ENCODE results near the gene UBE2M.

DNA sequence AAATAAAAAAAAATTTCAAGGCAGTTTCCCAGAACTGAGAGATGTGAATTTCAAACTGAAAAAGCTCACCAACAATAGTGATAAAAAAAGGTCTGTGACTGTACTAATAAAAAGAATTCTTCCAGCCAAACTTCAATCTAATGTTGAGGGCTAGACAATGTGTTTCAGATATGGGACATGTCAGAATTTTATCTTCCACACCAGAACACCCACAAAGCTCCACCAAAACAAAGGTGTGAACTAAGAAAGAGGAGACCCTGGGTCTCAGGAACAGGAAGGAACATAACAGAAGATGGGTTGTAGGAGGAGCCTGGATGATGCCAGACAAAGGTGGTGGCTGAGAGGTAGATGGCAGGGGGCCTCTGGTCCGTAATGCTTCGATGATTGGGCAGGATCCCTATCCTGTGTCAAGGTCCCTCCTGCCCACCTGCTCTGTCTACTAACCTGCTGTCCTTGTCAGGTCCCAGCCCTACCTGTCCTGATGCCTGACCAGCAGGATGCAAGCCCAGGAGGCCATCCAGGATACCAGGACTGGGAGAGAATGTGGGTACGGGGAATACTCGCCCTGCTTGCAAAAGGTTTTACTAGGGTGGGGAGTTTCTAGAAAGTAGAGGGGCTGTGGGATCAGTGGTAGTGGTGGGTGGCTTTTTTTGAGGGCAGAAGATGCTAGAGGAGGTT lies 10.2 kb upstream of the UBE2M start:
- TF ChIP-seq, protein P1, sequence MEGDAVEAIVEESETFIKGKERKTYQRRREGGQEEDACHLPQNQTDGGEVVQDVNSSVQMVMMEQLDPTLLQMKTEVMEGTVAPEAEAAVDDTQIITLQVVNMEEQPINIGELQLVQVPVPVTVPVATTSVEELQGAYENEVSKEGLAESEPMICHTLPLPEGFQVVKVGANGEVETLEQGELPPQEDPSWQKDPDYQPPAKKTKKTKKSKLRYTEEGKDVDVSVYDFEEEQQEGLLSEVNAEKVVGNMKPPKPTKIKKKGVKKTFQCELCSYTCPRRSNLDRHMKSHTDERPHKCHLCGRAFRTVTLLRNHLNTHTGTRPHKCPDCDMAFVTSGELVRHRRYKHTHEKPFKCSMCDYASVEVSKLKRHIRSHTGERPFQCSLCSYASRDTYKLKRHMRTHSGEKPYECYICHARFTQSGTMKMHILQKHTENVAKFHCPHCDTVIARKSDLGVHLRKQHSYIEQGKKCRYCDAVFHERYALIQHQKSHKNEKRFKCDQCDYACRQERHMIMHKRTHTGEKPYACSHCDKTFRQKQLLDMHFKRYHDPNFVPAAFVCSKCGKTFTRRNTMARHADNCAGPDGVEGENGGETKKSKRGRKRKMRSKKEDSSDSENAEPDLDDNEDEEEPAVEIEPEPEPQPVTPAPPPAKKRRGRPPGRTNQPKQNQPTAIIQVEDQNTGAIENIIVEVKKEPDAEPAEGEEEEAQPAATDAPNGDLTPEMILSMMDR (IDR thresholded peaks at IDR 0.05; ENCODE audit: poor library complexity, severe bottlenecking): no peak
- TF ChIP-seq, protein P2, sequence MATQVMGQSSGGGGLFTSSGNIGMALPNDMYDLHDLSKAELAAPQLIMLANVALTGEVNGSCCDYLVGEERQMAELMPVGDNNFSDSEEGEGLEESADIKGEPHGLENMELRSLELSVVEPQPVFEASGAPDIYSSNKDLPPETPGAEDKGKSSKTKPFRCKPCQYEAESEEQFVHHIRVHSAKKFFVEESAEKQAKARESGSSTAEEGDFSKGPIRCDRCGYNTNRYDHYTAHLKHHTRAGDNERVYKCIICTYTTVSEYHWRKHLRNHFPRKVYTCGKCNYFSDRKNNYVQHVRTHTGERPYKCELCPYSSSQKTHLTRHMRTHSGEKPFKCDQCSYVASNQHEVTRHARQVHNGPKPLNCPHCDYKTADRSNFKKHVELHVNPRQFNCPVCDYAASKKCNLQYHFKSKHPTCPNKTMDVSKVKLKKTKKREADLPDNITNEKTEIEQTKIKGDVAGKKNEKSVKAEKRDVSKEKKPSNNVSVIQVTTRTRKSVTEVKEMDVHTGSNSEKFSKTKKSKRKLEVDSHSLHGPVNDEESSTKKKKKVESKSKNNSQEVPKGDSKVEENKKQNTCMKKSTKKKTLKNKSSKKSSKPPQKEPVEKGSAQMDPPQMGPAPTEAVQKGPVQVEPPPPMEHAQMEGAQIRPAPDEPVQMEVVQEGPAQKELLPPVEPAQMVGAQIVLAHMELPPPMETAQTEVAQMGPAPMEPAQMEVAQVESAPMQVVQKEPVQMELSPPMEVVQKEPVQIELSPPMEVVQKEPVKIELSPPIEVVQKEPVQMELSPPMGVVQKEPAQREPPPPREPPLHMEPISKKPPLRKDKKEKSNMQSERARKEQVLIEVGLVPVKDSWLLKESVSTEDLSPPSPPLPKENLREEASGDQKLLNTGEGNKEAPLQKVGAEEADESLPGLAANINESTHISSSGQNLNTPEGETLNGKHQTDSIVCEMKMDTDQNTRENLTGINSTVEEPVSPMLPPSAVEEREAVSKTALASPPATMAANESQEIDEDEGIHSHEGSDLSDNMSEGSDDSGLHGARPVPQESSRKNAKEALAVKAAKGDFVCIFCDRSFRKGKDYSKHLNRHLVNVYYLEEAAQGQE (IDR thresholded peaks at IDR 0.05; ENCODE audit: borderline replicate concordance): no peak
- TF ChIP-seq TAF1 (IDR thresholded peaks at IDR 0.05; ENCODE audit: low read depth): no peak
- no peak for TF ChIP-seq EP300 (conservative IDR thresholded peaks at IDR 0.05; ENCODE audit: poor library complexity, severe bottlenecking)

Data from neural cell (in vitro differentiated cells).